GM13976 (cell line): Measurements from ENCODE around the gene NFYA.
"Not testable (repeated sequence)": the region's sequence is repeated elsewhere in the genome, so short reads cannot be mapped to it uniquely, and the experiment has no call there.

Source experiments
- DNase-seq: peaks from one replicate; pipeline ENCODE4 v3.0.0; 2012; ENCODE audit warnings: low spot score
- in situ Hi-C: fragments of 300-500 bp; cut with MboI; formaldehyde crosslinking; loops from one replicate; pipeline ENCODE4 v1.12.0; 2022; ENCODE audit warnings: low sequenced_read_pairs, mixed read lengths, inconsistent platforms; ENCODE audit not compliant: unreplicated experiment
- TF ChIP-seq, protein P1 (sequence below): IDR thresholded peaks from 2 replicates; pipeline ENCODE4 v1.5.1; 2012; ENCODE audit warnings: borderline replicate concordance, mild to moderate bottlenecking; ENCODE audit not compliant: insufficient read depth; ENCODE audit errors: extremely low read depth, missing control alignments, control extremely low read depth

The NFYA gene

DNA sequence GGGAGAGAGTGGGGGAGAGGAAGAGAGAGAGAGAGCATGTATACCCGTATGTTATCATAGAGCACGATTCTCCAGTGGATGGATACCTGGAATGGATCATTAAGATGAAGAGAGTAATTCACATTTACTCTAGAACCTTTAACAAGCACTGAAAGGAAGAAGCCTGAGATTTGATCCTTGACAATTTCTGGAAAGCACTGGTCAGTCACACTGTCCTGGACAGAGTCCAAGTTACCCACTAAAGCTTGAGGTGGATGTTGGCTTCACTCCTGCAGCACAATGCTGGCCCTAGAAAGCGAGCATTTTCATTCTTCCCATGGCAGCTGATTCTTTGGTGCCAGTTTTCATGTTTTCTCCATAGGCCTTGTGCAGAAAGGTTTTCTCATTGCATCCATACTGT lies 25.6 kb downstream of the NFYA start:
- DNase-seq: no peak
- in situ Hi-C loops: loop anchor here (10.0 kb wide), 1 partner anchor 226 kb away; no protein-coding TSS in a partner anchor
- TF ChIP-seq, protein P1, sequence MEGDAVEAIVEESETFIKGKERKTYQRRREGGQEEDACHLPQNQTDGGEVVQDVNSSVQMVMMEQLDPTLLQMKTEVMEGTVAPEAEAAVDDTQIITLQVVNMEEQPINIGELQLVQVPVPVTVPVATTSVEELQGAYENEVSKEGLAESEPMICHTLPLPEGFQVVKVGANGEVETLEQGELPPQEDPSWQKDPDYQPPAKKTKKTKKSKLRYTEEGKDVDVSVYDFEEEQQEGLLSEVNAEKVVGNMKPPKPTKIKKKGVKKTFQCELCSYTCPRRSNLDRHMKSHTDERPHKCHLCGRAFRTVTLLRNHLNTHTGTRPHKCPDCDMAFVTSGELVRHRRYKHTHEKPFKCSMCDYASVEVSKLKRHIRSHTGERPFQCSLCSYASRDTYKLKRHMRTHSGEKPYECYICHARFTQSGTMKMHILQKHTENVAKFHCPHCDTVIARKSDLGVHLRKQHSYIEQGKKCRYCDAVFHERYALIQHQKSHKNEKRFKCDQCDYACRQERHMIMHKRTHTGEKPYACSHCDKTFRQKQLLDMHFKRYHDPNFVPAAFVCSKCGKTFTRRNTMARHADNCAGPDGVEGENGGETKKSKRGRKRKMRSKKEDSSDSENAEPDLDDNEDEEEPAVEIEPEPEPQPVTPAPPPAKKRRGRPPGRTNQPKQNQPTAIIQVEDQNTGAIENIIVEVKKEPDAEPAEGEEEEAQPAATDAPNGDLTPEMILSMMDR: no peak

DNA sequence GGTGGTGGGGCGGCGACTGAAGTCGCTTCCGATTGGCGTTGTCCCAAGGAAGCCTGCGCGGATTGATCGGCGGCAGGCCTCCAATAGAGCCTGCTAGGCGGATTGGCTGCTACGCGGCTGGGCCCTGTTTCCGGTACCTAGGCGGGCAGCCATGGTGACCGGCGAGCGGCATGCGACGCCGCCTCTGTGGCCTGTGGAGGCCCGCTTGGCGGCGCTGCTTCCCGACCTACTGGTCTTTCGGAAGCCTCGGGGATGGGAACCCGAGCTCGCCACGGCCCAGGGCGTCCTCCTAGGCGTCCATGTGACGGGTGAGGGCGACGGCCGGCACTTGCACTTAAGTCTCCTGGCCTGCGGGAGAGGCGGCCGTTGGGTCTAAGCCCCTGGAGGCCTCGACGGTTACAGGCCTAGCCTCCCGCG lies 28.1 kb downstream of the NFYA start:
- in situ Hi-C loops: no loop called here
- no peak for DNase-seq

DNA sequence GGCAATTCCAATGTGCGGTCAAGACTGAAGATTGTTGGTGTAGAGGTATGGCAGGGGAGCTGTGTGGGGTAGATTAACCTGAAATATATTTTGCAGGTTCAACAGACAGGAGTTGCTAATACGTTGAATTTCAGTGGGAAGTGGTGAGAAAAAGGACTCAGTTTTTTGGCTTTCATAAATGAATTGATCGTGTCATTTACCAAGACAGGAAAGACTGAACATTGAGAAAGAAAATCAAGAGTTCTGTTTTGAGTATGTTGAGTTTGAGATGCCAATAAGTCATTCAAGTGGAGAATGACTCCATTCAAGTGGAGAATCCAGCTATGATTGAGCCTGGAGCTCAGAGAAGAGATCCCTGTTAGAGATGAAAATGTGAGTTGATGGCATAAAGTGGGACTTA lies 31.1 kb downstream of the NFYA start:
- no peak for DNase-seq
- TF ChIP-seq, protein P1: no peak
- in situ Hi-C loops: no loop called here

More for the DNA sequence above, 28.1 kb downstream of the NFYA start:
- TF ChIP-seq, protein P1: no peak

DNA sequence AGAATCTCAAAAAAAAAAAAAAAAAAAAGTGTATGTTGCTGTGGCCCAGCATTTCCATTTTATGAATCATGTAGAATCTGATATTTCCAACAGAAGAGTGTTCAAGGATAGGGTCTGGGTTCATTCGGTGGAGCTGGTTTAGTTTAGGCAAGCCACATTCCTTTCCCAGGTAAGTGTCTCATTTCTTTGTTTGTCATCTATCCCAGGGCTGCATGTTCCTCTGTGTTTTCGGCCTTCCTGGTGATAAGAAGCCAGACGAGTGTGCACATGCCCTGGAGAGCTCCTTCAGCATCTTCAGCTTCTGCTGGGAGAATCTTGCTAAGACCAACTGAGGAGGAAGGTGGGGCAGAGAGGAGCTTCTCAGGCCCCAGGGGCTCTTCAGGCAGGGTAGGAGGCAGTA lies 38.2 kb downstream of the NFYA start:
- DNase-seq: no peak
- TF ChIP-seq, protein P1: no peak
- in situ Hi-C loops: no loop called here

DNA sequence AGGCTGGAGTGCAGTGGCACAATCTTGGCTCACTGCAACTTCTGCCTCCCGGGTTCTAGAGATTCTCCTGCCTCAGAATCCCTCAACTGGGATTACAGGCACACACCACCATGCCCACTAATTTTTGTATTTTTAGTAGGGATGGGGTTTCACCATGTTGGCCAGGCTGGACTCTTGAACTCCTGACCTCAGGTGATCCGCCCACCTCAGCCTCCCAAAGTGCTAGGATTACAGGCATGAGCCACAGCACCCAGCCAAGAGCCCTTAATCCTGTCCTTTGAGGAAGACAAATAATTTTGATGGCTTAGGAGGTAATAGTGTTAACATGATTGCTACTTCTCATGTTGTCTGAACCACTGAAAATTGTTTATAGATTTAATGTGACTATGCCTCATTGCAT lies 42.3 kb downstream of the NFYA start:
- in situ Hi-C loops: not testable (repeated sequence)

DNA sequence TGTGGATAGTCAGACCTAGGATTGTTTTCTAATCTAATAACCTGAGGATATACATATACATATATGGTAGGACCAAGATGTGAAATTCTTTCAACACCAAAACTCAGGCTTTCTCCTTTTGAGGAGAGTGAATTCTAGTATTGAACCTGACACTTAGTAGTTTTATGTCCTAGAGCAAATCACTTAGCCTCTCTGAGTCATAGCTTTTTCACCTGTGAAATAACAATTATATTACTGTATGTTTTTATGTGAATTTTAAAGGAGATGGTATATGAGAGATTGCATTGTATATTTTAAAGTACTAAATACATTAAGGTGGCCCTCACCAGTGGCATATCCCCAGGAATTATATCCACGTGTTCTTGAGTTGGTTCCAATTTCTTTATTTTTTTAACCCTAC lies 46.7 kb downstream of the NFYA start:
- in situ Hi-C loops: no loop called here
- no peak for DNase-seq
- TF ChIP-seq, protein P1: no peak

More for the DNA sequence above, 42.3 kb downstream of the NFYA start:
- not testable (repeated sequence) for DNase-seq

DNA sequence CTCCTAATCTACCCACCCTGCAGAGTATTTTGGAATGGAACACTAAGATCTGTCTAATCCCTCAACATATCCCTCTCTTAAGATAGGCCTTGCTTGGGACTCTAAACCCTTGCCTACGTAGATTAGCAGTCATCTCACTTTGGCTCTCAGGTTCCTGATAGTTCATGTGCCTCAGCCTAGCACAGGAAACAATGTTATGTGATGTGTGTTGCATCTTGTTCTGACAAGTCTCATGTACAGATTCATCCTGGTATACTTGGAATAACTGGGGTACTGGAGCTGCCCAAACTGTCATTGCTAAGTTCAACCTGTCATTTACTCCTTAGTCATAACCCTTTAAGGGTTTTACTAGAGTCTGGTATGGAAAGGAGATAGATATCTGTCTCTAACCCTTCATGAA lies 47.3 kb downstream of the NFYA start:
- TF ChIP-seq, protein P1: no peak
- in situ Hi-C loops: no loop called here
- DNase-seq: no peak
